GM21619 (cell line): Measurements from ENCODE around the gene RNF175.

ENCODE experiments used
- ATAC-seq: cut with Tn5 transposase; IDR thresholded peaks from one replicate; pipeline ENCODE4 v1.9.1; 2021; ENCODE audit not compliant: unreplicated experiment

The RNF175 gene

GRCh38 chr4:153759407-153760316 lies at the start of gene RNF175:
RNF175 (minus strand) TSS chr4:153760024; CDS start chr4:153759862, 162 bp downstream.
- no peak for ATAC-seq

GRCh38 chr4:153809307-153809706 lies 49.5 kb upstream of the RNF175 start:
- peak; percentile 64 for ATAC-seq

- no peak for ATAC-seq
Observed at GRCh38 chr4:153808175-153808574, 48.4 kb upstream of the RNF175 start.

GRCh38 chr4:153806073-153806472 lies 46.2 kb upstream of the RNF175 start:
- ATAC-seq: no peak

- ATAC-seq: no peak
Observed at GRCh38 chr4:153804722-153805121, 44.9 kb upstream of the RNF175 start.

- no peak for ATAC-seq
Observed at GRCh38 chr4:153799694-153800074, 39.9 kb upstream of the RNF175 start.

GRCh38 chr4:153798901-153799693 lies 39.3 kb upstream of the RNF175 start:
- no peak for ATAC-seq

DNA sequence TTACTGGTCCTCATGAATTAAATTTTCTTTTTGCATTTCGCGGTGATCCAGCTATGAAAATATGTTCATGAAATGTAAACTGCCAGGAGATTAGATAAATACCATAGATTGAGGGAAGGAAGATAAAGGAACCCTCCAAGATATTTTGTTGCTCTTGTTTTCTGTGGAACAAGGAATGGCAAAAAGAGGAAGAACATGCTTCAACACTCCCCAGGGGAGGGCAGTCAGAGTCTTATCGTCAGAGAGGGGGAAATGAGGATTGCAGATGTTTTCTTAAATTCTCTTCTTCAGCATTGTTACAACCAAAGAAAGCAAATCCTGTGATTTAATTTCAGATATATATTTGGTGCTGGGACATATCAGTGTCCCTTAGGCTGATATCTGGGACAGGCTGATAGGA lies 38.6 kb upstream of the RNF175 start:
- ATAC-seq: no peak

- no peak for ATAC-seq
Observed at GRCh38 chr4:153794006-153794405, 34.2 kb upstream of the RNF175 start.

DNA sequence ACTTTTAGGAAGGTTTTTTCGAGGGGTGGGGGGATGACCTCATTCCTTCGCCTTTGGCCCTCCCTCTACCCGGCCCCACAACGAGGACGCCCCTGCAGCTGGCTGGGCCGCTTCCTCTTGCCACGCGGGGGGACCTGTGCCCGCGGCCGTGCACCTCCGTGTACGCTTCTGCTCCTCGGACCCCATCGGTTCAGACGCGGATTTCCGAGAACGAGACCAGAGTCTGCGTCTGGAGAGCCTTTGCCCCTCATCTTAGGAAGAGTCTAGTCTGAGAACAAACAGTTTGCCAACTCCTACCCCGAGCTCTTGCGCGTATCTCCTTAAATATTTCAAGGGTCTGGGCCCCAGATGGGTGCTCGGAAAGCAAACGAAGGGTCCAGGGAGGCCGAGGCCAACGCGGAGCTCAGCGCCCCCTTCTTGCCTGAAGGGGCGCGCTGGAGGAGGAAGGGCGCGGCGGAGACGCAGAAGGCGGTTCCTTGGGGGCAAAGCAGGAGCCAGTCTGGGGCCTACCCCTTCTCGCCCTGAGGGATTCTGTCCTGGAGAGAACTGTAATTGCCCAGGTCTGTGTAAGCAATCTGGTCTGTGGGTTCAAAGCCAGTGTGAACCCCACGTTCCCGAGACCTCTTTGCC lies 32.9 kb upstream of the RNF175 start:
- ATAC-seq: no peak

DNA sequence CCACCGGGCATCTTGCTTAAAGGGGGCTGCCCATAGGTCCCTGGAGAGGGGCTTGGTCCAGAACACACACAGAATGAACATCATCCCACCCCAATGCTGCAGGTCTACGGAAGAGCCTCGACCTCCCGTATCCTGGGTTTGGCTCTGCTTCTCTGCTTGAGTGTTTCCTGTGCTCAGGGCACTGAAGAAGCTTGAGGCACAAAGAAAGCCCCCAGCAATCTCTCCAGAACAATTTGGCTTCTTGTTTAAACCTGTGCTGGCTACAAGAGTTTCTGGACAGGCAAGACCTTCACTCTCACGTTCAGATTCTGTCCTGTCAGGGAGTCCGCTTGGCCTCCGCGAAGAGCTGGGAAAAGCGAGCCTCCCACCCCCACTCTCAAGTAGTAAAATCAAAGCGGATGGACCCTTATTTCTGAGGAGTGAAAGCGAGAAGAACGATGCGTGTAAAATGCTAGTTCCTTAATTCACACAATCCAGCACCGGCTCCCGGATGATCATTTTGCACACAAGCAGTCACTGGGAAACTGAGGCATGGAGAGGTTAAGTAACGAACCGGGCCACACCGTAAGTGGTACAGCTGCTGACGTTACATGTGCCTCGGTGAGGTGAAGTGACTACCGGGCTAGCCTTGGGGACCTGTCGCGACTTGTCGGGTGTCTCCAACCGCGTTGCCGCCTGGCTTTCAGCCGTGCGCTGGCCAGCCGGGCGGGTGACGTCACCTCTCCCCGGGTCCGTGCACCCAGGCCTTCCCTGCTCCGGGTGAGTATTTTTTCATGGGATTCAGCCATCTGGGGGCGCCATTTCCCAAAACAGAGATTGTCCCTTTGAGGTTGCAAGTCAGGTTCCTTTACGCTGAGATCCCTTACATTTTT lies 32.2 kb upstream of the RNF175 start:
- ATAC-seq: no peak

DNA sequence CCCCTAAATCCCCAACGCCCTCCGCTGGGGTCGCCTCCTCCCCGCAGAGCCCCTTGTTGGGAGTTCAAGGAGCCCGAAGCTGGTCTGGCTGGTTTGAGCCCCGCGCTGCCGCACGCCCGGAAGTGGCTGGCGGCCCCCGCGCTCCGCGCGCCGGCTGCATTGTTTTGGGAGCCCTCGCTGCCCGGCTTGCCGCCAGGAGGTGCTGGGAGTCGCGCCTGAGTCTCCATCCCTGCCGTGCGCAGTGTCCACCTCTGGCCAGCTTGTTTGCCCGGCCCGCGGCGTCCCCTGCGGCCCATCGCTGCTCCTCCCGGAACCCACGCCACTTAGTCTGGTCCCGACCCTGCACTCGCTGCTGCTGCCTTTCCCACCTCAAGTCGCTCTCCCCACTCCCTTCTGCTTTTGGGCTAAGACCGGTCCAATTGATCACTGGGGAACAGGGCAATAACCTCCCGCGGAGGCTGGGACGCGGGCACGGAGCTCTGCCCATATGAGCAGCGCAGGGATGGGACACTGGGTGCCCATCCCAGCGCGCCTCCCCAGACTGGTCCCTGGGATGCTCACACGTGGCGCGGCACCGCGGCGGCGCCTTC lies 31.2 kb upstream of the RNF175 start:
- ATAC-seq: no peak

GRCh38 chr4:153790500-153790865 lies 30.7 kb upstream of the RNF175 start:
- ATAC-seq: no peak

DNA sequence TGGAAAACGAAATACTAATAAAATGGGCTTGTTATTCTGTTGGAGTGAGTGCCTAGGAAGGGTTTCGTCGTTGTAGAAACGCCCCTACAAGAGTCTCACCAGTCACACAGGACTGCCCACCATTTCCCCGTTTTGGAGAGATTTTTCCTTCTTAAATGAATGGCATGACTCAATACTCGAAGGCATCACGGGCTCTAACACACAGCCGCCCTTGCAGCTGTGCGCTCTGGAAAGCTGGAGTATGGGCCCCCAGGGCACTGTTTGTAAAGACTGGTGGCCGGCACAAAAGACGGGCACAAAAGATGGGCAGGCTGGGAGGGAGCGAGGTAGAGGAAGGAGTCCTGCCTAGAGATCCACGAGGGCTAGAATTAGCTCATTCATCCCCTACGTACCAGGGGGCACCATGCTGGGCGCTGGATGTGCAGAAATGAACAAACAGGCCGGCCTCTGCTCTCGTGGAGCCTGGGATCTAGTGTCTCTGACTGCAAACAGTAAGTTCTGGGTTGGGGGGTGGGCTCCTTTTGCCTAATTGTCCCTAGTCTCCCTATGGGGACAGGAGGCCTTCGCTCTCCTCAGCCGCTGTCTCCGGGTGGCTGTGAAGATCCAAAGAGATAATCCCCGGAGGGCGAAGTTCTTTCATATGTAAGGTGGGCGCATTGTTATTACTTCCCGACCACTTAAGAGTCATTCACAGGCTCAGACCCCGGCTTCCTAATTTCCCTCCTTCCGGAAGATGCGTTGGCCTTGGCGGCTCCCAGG lies 30.1 kb upstream of the RNF175 start:
- ATAC-seq: no peak

- ATAC-seq: no peak
Observed at GRCh38 chr4:153788413-153789276, 28.8 kb upstream of the RNF175 start, which contains the start of gene SFRP2. SFRP2 (minus strand) TSS chr4:153789083; CDS start chr4:153788835, 248 bp downstream.

GRCh38 chr4:153788051-153788412 lies 28.2 kb upstream of the RNF175 start:
- no peak for ATAC-seq

GRCh38 chr4:153787575-153787974 lies 27.8 kb upstream of the RNF175 start:
- ATAC-seq: no peak

DNA sequence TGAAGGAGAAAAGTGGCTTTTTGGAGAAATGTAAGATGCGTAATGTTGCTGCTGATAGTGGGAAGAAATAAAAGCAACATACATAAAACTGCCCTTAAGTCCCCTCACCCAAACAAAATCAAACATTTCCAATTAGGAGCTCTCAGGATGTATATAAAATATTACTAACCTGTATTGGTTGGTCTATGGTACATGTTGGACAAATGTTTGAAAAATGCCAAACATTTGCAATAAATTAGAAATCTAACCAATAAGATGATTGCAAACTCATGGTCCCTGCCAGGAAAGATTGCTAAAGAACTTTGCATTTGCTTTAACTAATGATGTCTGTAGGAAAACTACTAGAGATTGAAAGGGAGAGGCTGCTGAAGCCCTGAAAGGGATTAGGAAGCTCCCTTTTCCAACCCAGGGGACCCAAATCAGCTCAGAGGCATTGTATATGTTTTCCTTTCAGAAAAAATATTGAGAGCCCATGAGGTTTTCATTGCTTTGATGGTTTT lies 27.3 kb upstream of the RNF175 start:
- no peak for ATAC-seq
